DOHH2 (cell line): ENCODE measurements around the gene KRTCAP2.

Source experiments
- EZH2phosphoT487 ChIP-seq: fragments of 200-600 bp; sonication (generic); IDR thresholded peaks from 2 replicates; pipeline ENCODE4 v1.6.1; 2017; ENCODE audit warnings: borderline replicate concordance, mild to moderate bottlenecking, antibody characterized with exemption, low read length, moderate library complexity, mixed read lengths
- TF ChIP-seq, protein P1 (sequence below): fragments of 200-600 bp; sonication (generic); IDR thresholded peaks from one replicate; pipeline ENCODE4 v1.5.1; 2014; ENCODE audit warnings: antibody characterized with exemption, mild to moderate bottlenecking, low read depth, low read length; ENCODE audit not compliant: poor library complexity, severe bottlenecking

- TF ChIP-seq, protein P1, sequence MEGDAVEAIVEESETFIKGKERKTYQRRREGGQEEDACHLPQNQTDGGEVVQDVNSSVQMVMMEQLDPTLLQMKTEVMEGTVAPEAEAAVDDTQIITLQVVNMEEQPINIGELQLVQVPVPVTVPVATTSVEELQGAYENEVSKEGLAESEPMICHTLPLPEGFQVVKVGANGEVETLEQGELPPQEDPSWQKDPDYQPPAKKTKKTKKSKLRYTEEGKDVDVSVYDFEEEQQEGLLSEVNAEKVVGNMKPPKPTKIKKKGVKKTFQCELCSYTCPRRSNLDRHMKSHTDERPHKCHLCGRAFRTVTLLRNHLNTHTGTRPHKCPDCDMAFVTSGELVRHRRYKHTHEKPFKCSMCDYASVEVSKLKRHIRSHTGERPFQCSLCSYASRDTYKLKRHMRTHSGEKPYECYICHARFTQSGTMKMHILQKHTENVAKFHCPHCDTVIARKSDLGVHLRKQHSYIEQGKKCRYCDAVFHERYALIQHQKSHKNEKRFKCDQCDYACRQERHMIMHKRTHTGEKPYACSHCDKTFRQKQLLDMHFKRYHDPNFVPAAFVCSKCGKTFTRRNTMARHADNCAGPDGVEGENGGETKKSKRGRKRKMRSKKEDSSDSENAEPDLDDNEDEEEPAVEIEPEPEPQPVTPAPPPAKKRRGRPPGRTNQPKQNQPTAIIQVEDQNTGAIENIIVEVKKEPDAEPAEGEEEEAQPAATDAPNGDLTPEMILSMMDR, result no peak
- TF ChIP-seq EZH2phosphoT487, result no peak
Observed at GRCh38 chr1:155202731-155203515, 29.8 kb upstream of the KRTCAP2 start.
